Measurements from ENCODE around the gene RHOF. TPM values are rescaled to one million over a fixed set of nuclear protein-coding genes. Genes with fewer than 3 reads are reported as not detected.
"Not testable (repeated sequence)": the region's sequence is repeated elsewhere in the genome, so short reads cannot be mapped to it uniquely, and the experiment has no call there.

RHOF gene
- total RNA-seq, 1 donor from 2014 or later, result 7.6 TPM

GRCh38 chr12:121750507-121750955, 43.0 kb downstream of the RHOF start:
- DNase-seq (ENCODE audit: low read depth, low spot score), result no peak

GRCh38 chr12:121749267-121749666, 44.2 kb downstream of the RHOF start:
- no peak for DNase-seq (ENCODE audit: low read depth, low spot score)

DNA sequence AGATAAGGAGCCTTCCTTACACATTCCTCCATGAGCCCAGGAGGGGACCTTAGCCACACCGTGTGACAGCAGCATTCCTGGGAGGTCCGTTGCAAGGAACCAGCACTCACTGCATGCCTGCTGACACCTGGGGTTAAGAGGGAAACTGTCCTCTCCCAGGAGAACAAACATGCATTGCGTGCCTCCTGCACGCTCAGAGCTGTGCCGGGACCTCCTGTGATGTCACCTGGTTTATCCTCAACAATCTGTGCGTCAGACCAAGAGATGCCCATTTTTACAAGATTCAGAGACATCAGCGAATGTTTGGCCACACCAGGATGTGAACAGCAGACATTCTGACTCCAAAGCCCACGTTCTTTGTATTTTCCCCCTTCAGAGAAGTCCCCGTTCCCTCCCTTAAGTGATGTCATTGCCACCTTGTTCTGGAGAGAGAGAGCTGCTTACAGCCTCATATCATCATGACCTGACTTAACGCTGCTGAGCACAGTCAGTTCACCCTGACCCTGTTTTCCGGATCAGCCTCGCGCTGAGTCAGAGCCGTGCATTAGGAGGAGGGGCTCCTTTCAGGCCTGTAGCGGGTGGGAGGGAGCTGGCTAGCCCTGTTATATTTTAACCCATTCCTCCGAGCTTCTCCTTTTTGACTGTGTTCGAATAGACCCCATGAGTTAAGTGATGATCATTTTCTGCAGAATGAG, 44.8 kb downstream of the RHOF start:
- DNase-seq (ENCODE audit: low read depth, low spot score), result peak; percentile 84

- no peak for DNase-seq (ENCODE audit: low read depth, low spot score)
These were observed 45.3 kb downstream of the RHOF start for GRCh38 chr12:121748218-121748570.

- DNase-seq (ENCODE audit: low read depth, low spot score), result not testable (repeated sequence)
These were observed 47.9 kb downstream of the RHOF start for GRCh38 chr12:121745545-121745944.

DNA sequence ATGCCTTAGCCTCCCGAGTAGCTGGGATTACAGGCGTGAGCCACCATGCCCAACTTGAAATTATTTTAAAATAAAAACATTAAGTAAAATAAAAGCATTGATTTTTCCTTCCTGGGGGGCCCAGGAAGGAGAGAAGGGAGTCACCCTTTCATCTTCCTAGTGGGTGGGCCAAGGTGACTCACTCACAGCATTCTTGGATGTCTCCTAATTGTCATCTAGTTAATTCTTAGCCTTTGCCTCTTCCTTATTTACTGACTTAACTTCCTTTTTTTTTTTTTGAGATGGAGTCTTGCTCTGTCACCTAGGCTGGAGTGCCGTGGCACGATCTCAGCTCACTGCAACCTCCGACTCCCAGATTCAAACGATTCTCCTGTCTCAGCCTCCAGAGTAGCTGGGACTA, 51.7 kb downstream of the RHOF start:
- DNase-seq (ENCODE audit: low read depth, low spot score), result no peak

GRCh38 chr12:121740847-121741246, 52.6 kb downstream of the RHOF start:
- no peak for DNase-seq (ENCODE audit: low read depth, low spot score)

- no peak for DNase-seq (ENCODE audit: low read depth, low spot score)
These were observed 55.1 kb downstream of the RHOF start for GRCh38 chr12:121738340-121738858.

GRCh38 chr12:121733849-121734248, 59.6 kb downstream of the RHOF start:
- no peak for DNase-seq (ENCODE audit: low read depth, low spot score)

DNA sequence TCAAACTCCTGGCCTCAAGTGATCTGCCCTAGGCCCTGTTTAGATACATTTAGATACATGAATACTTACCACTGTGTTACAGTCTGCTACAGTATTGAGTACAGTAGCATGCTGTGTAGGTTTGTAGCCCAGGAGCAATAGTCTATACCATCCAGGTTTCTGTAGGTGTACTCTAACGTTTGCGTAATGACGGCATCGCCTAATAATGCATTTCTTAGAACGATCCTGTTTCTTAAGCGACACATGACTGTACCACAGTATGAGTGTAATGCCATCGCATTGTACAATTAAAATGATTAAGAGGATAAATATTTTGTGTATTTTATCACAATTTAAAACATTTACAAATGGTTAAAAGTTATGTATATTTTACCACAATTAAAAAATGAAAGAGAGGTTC, 62.0 kb downstream of the RHOF start:
- no peak for DNase-seq (ENCODE audit: low read depth, low spot score)

- no peak for DNase-seq (ENCODE audit: low read depth, low spot score)
These were observed 64.5 kb downstream of the RHOF start for GRCh38 chr12:121729021-121729420.

Other genes starting within 250 kb of the RHOF start
- gene KDM2B, start 212.7 kb downstream of the RHOF start, total RNA-seq, result 27.8 and 30.5 TPM in 2 replicates
- 16.2 and 18.8 TPM in 2 replicates for gene ORAI1, start 167.2 kb downstream of the RHOF start, total RNA-seq
- 0.63 and 1.6 TPM in 2 replicates for gene MORN3, start 124.0 kb downstream of the RHOF start, total RNA-seq
- 8.6 and 9.2 TPM in 2 replicates for gene TMEM120B, start 80.9 kb downstream of the RHOF start, total RNA-seq
- 1.8 and 2.5 TPM in 2 replicates for gene SETD1B, start 10.3 kb upstream of the RHOF start, total RNA-seq
- not detected in 2 replicates for gene HPD, start 65.2 kb upstream of the RHOF start, total RNA-seq
- gene PSMD9, start 95.1 kb upstream of the RHOF start, total RNA-seq, result 125 and 135 TPM in 2 replicates
- 1.7 and 5.5 TPM in 2 replicates for gene CFAP251, start 124.9 kb upstream of the RHOF start, total RNA-seq
- gene BCL7A, start 228.2 kb upstream of the RHOF start, total RNA-seq, result 7.7 and 8.2 TPM in 2 replicates